Nephron (organoid): ENCODE results near the gene LGSN.
"Not testable (repeated sequence)": the region's sequence is repeated elsewhere in the genome, so short reads cannot be mapped to it uniquely, and the experiment has no call there.

Source experiments
- H3K27ac Mint-ChIP-seq, 3 experiments: 2 replicates each; pipeline ENCODE4 v1.8.0; 2020; ENCODE audit warnings: mixed read lengths in 3 of 3, mild to moderate bottlenecking in 2 of 3, moderate library complexity in 1 of 3
- H3K27me3 Mint-ChIP-seq: 2 replicates; pipeline ENCODE4 v1.8.0; 2021; ENCODE audit warnings: low read depth, mild to moderate bottlenecking, moderate library complexity, mixed read lengths
- H3K36me3 Mint-ChIP-seq: 2 replicates; pipeline ENCODE4 v1.8.0; 2020; ENCODE audit warnings: low read depth, mixed read lengths
- H3K4me1 Mint-ChIP-seq: 2 replicates; pipeline ENCODE4 v1.8.0; 2020; ENCODE audit warnings: mixed read lengths
- H3K4me3 Mint-ChIP-seq, 3 experiments: 2 replicates each; pipeline ENCODE4 v1.8.0; 2020; ENCODE audit warnings: mild to moderate bottlenecking in 3 of 3, mixed read lengths in 3 of 3, moderate library complexity in 2 of 3
- H3K9me3 Mint-ChIP-seq: 2 replicates; pipeline ENCODE4 v1.8.0; 2020; ENCODE audit warnings: mixed read lengths
- TF ChIP-seq, protein P1 (sequence below), 3 experiments: fragments of 200-600 bp; sonication (generic); IDR thresholded peaks; one replicate each; pipeline ENCODE4 v1.5.0; 2021; ENCODE audit warnings: antibody characterized with exemption in 3 of 3; ENCODE audit not compliant: unreplicated experiment in 3 of 3

LGSN gene, protein sequence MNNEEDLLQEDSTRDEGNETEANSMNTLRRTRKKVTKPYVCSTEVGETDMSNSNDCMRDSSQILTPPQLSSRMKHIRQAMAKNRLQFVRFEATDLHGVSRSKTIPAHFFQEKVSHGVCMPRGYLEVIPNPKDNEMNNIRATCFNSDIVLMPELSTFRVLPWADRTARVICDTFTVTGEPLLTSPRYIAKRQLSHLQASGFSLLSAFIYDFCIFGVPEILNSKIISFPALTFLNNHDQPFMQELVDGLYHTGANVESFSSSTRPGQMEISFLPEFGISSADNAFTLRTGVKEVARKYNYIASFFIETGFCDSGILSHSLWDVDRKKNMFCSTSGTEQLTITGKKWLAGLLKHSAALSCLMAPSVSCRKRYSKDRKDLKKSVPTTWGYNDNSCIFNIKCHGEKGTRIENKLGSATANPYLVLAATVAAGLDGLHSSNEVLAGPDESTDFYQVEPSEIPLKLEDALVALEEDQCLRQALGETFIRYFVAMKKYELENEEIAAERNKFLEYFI

DNA sequence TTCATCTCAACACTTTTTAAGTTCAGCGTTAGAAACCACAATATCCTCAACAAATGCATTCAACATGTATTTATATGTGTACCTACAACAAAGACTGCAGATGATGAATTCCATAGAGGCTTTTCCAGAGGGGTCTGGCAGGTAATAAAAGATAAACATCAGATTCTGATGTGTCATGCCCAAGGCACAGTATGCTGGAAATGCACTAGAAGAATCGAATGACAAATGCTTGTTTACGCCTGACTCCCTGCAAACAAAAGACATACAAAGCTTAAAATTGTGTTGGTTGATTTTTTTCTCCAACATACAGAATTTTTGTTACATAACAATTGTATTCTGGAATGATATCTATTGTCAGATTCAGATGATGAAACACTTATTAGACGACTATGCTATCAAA, at the start of gene LGSN:
Gene LGSN, minus strand, starts transcription at position 45 of the 400 bp plus-strand sequence. Its CDS starts 40 bp downstream, at position 5.
- Mint-ChIP-seq H3K9me3 (peaks cover under 1% of the 10 kb centered on the region), H3K4me1 (peaks cover 4% of the 10 kb centered on the region), H3K4me3 (no peak within 1 kb of the TSS), H3K36me3 (no peaks in the 10 kb centered on the region), H3K27ac (no peak within 1 kb of the TSS), H3K27me3 (no peaks in the 10 kb centered on the region)
- TF ChIP-seq, protein P1, sequence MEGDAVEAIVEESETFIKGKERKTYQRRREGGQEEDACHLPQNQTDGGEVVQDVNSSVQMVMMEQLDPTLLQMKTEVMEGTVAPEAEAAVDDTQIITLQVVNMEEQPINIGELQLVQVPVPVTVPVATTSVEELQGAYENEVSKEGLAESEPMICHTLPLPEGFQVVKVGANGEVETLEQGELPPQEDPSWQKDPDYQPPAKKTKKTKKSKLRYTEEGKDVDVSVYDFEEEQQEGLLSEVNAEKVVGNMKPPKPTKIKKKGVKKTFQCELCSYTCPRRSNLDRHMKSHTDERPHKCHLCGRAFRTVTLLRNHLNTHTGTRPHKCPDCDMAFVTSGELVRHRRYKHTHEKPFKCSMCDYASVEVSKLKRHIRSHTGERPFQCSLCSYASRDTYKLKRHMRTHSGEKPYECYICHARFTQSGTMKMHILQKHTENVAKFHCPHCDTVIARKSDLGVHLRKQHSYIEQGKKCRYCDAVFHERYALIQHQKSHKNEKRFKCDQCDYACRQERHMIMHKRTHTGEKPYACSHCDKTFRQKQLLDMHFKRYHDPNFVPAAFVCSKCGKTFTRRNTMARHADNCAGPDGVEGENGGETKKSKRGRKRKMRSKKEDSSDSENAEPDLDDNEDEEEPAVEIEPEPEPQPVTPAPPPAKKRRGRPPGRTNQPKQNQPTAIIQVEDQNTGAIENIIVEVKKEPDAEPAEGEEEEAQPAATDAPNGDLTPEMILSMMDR (IDR thresholded peaks at IDR 0.05; ENCODE audit: unreplicated experiment in 3 of 3) = no peak

DNA sequence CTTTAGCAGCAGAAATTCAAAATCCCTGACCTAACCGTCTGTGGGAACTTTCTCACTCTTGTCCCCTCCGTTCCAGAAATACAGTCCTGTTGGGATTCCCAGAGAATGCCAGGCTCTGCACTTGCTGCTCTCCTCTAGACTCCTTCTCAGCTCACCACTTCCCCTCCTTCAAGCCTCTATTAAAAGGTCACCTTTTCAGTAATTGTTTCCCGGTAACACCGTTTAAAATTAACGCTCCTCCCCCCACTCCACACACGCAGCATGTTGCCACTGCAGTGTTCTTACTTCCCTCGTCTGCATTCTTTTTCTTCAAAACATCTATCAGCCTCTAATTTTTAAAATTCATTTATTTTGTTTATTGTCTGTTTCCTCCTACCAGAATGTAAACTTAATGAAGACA, 48.6 kb upstream of the LGSN start:
- Mint-ChIP-seq H3K36me3 (peaks cover 11% of the 10 kb centered on the region), H3K9me3 (peaks cover 16% of the 10 kb centered on the region), H3K27ac (no peak overlapping the region), H3K27me3 (no peaks in the 10 kb centered on the region), H3K4me3 (no peak overlapping the region), H3K4me1 (no peaks in the 10 kb centered on the region)
- TF ChIP-seq, protein P1 (IDR thresholded peaks at IDR 0.05; ENCODE audit: unreplicated experiment in 3 of 3) = no peak

DNA sequence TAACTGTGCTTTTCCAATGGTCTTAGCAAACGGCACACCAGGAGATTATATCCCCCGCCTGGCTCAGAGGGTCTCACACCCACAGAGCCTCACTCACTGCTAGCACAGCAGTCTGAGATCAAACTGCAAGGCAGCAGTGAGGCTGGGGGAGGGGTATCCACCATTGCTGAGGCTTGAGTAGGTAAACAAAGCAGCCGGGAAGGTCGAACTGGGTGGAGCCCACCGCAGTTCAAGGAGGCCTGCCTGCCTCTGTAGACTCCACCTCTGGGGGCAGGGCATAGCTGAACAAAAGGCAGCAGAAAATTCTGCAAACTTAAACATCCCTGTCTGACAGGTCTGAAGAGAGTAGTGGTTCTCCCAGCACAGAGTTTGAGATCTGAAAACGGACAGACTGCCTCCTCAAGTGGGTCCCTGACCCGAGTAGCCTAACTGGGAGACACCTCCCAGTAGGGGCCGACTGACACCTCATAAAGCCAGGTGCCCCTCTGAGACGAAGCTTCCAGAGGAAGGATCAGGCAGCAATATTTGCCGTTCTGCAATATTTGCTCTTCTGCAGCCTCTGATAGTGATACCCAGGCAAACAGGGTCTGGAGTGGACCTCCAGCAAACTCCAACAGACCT, 42.8 kb upstream of the LGSN start:
- not testable (repeated sequence) for H3K4me1 Mint-ChIP-seq, H3K27ac Mint-ChIP-seq, H3K4me3 Mint-ChIP-seq, H3K27me3 Mint-ChIP-seq
- Mint-ChIP-seq H3K9me3 (peaks cover 37% of the 10 kb centered on the region), H3K36me3 (peaks cover 20% of the 10 kb centered on the region)

DNA sequence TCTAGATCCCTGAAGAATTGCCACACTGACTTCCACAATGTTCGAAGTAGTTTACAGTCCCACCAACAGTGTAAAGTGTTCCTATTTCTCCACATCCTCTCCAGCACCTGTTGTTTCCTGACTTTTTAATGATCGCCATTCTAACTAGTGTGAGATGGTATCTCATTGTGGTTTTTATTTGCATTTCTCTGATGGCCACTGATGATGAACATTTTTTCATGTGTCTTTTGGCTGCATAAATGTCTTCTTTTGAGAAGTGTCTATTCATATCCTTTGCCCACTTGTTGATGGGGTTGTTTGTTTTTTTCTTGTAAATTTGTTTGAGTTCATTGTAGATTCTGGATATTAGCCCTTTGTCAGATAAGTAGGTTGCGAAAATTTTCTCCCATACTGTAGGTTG, 37.6 kb upstream of the LGSN start:
- H3K9me3 Mint-ChIP-seq = peaks cover 16% of the 10 kb centered on the region
- H3K27ac Mint-ChIP-seq, H3K36me3 Mint-ChIP-seq, H3K4me3 Mint-ChIP-seq, H3K27me3 Mint-ChIP-seq, H3K4me1 Mint-ChIP-seq: not testable (repeated sequence)

DNA sequence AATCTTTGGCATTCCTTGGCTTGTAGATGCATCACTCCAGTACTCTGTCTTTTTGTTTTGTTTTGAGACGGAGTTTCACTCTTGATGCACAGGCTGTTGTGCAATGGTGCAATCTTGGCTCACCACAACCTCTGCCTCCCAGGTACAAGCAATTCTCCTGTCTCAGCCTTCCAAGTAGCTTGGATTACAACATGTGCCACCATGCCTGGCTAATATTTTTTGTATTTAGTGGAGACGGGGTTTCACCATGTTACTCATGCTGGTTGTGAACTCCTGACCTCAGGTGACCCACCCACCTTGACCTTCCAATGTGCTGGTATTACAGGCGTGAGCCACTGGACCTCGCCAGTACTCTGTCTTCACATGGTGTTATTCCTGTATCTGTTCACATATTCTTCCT, 35.8 kb upstream of the LGSN start:
- peaks cover 13% of the 10 kb centered on the region for H3K9me3 Mint-ChIP-seq
- TF ChIP-seq, protein P1 (IDR thresholded peaks at IDR 0.05; ENCODE audit: unreplicated experiment in 3 of 3) = no peak
- H3K27me3 Mint-ChIP-seq = no peaks in the 10 kb centered on the region
- H3K4me3 Mint-ChIP-seq = no peak overlapping the region
- H3K36me3 Mint-ChIP-seq = peaks cover 9% of the 10 kb centered on the region
- no peaks in the 10 kb centered on the region for H3K4me1 Mint-ChIP-seq
- H3K27ac Mint-ChIP-seq = no peak overlapping the region

DNA sequence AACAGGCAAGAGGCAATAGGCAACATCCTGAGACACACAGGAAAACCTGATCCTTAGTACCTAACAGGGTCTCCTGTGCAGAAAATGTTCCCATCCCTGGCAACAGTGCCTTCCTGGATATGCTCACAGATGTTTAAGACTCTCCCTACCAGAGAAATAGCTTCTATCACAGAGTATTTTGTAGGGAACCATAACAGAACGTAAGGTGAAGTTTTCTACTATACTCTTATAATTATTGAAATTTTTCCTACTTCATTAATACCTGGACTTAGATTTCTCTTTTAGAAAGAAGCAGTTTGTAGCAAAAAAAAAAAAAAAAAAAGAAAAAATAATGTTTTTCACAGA, 33.5 kb upstream of the LGSN start:
- no peak overlapping the region for H3K4me3 Mint-ChIP-seq
- TF ChIP-seq, protein P1 (IDR thresholded peaks at IDR 0.05; ENCODE audit: unreplicated experiment in 3 of 3) = no peak
- no peaks in the 10 kb centered on the region for H3K36me3 Mint-ChIP-seq
- H3K27me3 Mint-ChIP-seq = no peaks in the 10 kb centered on the region
- H3K4me1 Mint-ChIP-seq = no peaks in the 10 kb centered on the region
- H3K9me3 Mint-ChIP-seq = no peaks in the 10 kb centered on the region
- H3K27ac Mint-ChIP-seq = no peak overlapping the region
